Fibroblast of lung (primary cell): Measurements from ENCODE around the gene UBXN2A. TPM values are rescaled to one million over a fixed set of nuclear protein-coding genes. Genes with fewer than 3 reads are reported as not detected.

Experiments
- DNase-seq, 2 donors: peaks; one replicate each; pipeline versions ENCODE4 v3.0.0 to v3.0.0-alpha.2; 2010; ENCODE audit warnings: low read depth in 2 of 2
- H2AFZ ChIP-seq: 2 replicates; pipeline ENCODE4 v1.5.1; 2012; ENCODE audit warnings: low read length, control low read depth, inconsistent platforms
- H3K27ac ChIP-seq: 2 replicates; pipeline ENCODE4 v1.5.1; 2011; ENCODE audit warnings: low read length, control low read depth; ENCODE audit not compliant: insufficient read depth
- H3K27me3 ChIP-seq: 2 replicates; pipeline ENCODE4 v1.5.1; 2011; ENCODE audit warnings: mild to moderate bottlenecking, low read length; ENCODE audit not compliant: control insufficient read depth, insufficient read depth
- H3K36me3 ChIP-seq: 2 replicates; pipeline ENCODE4 v1.5.1; 2011; ENCODE audit warnings: low read length; ENCODE audit not compliant: control insufficient read depth, insufficient read depth
- H3K4me1 ChIP-seq: 2 replicates; pipeline ENCODE4 v1.5.1; 2011; ENCODE audit warnings: low read length; ENCODE audit not compliant: control insufficient read depth, insufficient read depth; ENCODE audit errors: extremely low read depth
- H3K4me2 ChIP-seq: 2 replicates; pipeline ENCODE4 v1.5.1; 2011; ENCODE audit warnings: low read length, control low read depth; ENCODE audit not compliant: insufficient read depth; ENCODE audit errors: extremely low read depth
- H3K4me3 ChIP-seq, 4 experiments: fragments of 200-600 bp in 1 of 4; sonication (generic) in 1 of 4; replicated peaks in 1 of 4; 2 replicates each; pipeline ENCODE4 v1.5.1; 2011 to 2016; ENCODE audit warnings: low read length in 4 of 4, low read depth in 3 of 4, mild to moderate bottlenecking in 3 of 4, control low read depth in 2 of 4, inconsistent platforms in 1 of 4, mixed read lengths in 1 of 4; ENCODE audit not compliant: insufficient read depth in 1 of 4; ENCODE audit errors: control extremely low read depth in 1 of 4
- H3K79me2 ChIP-seq: 2 replicates; pipeline ENCODE4 v1.5.1; 2012; ENCODE audit warnings: mild to moderate bottlenecking, low read length, inconsistent platforms; ENCODE audit not compliant: control insufficient read depth, insufficient read depth
- H3K9ac ChIP-seq: 2 replicates; pipeline ENCODE4 v1.5.1; 2011; ENCODE audit warnings: mild to moderate bottlenecking, low read length, control low read depth; ENCODE audit not compliant: insufficient read depth
- H3K9me3 ChIP-seq: 2 replicates; pipeline ENCODE4 v1.5.1; 2012; ENCODE audit warnings: low read depth, low read length; ENCODE audit not compliant: control insufficient read depth, insufficient read depth
- H4K20me1 ChIP-seq: 2 replicates; pipeline ENCODE4 v1.5.1; 2011; ENCODE audit warnings: low read length; ENCODE audit not compliant: control insufficient read depth, insufficient read depth; ENCODE audit errors: extremely low read depth
- EZH2 ChIP-seq: IDR thresholded peaks from 2 replicates; pipeline ENCODE4 v1.5.1; 2012; ENCODE audit warnings: low read length, control low read depth, mild to moderate bottlenecking; ENCODE audit errors: missing control alignments
- polyA plus RNA-seq, 2 donors: library from polyadenylated mRNA; depleted of rRNA in 1 of 2; stranded (reverse) in 1 of 2; unstranded in 1 of 2; fragments of >200 nt; gene quantifications; 2 replicates each; pipeline ENCODE4 v1.2.1, GENCODE V29; 2011 to 2012; ENCODE audit warnings: missing spikeins in 1 of 2
- total RNA-seq: library from RNA; depleted of rRNA; stranded (reverse); fragments of >200 nt; gene quantifications from 2 replicates; pipeline ENCODE4 v1.2.1, GENCODE V29; 2014
- TF ChIP-seq, protein P1 (sequence below), 2 donors: IDR thresholded peaks in 1 of 2; conservative IDR thresholded peaks in 1 of 2; 1 replicate in 1 of 2; 2 replicates in 1 of 2; pipeline ENCODE4 v1.5.1; 2011 to 2012; ENCODE audit warnings: low read length in 2 of 2, control low read depth in 1 of 2, inconsistent platforms in 1 of 2, low read depth in 1 of 2, mild to moderate bottlenecking in 1 of 2

The UBXN2A gene
- total and polyA plus RNA-seq, 2 donors (not counting 1 experiment from before 2014, with no cell fraction given), result 12.8 to 12.9 TPM

DNA sequence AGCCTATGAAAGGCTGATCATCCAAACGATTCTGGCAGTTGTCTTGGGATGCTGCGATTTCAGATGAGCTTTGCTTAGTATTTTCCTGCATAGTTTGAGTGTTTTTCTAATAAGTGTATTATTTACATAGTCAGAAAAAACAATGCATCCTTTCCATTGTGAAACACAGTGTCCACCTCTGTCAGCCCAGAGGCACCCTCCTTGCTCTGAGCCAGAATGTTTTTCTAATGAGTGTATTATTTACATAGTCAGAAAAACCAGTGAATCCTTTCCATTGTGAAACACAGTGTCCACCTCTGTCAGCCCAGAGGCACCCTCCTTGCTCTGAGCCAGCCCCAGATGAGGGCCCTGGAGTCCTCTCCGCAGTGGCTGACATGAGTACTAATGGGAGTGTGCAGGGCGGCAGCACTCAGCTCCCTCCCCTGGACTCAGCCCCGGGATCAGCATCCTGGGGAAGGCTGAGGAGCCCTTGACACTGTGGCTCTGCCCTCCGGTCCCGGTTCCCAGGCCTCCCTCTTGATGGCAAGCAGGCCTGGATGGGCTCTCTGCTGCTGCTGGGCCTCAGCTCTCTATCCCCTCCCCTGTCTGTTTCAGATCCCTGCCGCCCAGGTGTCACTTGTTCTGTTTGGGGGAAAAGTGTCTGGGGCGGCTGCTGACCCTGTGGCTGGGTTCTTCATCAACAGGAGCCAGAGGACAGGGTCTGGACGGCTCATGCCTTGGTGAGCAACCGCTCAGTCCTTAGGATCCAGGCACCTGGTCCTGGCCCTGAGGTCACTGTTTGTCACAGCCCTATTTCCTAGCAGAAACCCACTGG is 75.5 kb downstream of the UBXN2A start:
- H3K27me3 ChIP-seq, result peaks cover 3% of the 10 kb centered on the region
- H3K9me3 ChIP-seq, result no peaks in the 10 kb centered on the region
- H3K4me3 ChIP-seq, result no peak overlapping the region
- H3K4me2 ChIP-seq, result peak overlapping the region; percentile 35
- H3K36me3 ChIP-seq, result no peaks in the 10 kb centered on the region
- H3K79me2 ChIP-seq, result no peaks in the 10 kb centered on the region
- no peak for TF ChIP-seq EZH2
- TF ChIP-seq, protein P1, sequence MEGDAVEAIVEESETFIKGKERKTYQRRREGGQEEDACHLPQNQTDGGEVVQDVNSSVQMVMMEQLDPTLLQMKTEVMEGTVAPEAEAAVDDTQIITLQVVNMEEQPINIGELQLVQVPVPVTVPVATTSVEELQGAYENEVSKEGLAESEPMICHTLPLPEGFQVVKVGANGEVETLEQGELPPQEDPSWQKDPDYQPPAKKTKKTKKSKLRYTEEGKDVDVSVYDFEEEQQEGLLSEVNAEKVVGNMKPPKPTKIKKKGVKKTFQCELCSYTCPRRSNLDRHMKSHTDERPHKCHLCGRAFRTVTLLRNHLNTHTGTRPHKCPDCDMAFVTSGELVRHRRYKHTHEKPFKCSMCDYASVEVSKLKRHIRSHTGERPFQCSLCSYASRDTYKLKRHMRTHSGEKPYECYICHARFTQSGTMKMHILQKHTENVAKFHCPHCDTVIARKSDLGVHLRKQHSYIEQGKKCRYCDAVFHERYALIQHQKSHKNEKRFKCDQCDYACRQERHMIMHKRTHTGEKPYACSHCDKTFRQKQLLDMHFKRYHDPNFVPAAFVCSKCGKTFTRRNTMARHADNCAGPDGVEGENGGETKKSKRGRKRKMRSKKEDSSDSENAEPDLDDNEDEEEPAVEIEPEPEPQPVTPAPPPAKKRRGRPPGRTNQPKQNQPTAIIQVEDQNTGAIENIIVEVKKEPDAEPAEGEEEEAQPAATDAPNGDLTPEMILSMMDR (conservative IDR thresholded peaks at IDR 0.05 in 1 of 2, IDR thresholded peaks at IDR 0.05 in 1 of 2; ENCODE audit: low read depth in 1 of 2, low read length in 2 of 2), result no peak
- peak overlapping the region; percentile 4 for H2AFZ ChIP-seq
- H4K20me1 ChIP-seq, result no peaks in the 10 kb centered on the region
- peak overlapping the region; percentile 31 for H3K27ac ChIP-seq
- peak; percentile 49 to 72 for DNase-seq
- H3K9ac ChIP-seq, result no peak overlapping the region
- peaks cover 6% of the 10 kb centered on the region for H3K4me1 ChIP-seq

DNA sequence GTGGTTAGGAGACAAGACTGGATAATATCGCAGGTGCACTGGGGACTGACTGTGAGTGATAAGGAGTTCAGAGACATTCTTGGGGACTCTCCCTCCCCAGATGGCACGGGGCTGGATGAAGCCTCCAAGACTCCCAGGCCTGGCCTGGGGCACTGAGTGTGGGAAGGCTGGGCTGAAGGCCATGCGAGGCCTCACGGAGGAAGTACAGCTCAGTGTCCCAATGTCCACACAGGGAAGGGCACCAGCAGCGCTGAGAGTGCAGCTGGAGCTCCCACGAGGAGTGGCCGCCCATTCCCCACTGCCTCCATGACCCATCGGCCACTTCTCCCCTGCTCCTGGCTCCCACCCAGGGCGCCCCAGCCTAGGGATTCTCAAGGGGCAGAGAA is 76.1 kb downstream of the UBXN2A start:
- no peak overlapping the region for H2AFZ ChIP-seq
- H3K36me3 ChIP-seq, result no peaks in the 10 kb centered on the region
- no peak overlapping the region for H3K4me3 ChIP-seq
- DNase-seq, result no peak
- no peaks in the 10 kb centered on the region for H3K9me3 ChIP-seq
- H3K4me2 ChIP-seq, result no peak overlapping the region
- peak overlapping the region; percentile 31 for H3K27ac ChIP-seq
- no peaks in the 10 kb centered on the region for H4K20me1 ChIP-seq
- peaks cover 6% of the 10 kb centered on the region for H3K4me1 ChIP-seq
- H3K79me2 ChIP-seq, result no peaks in the 10 kb centered on the region
- H3K27me3 ChIP-seq, result peaks cover 2% of the 10 kb centered on the region
- TF ChIP-seq, protein P1 (conservative IDR thresholded peaks at IDR 0.05 in 1 of 2, IDR thresholded peaks at IDR 0.05 in 1 of 2; ENCODE audit: low read depth in 1 of 2, low read length in 2 of 2), result no peak
- TF ChIP-seq EZH2, result no peak
- no peak overlapping the region for H3K9ac ChIP-seq

DNA sequence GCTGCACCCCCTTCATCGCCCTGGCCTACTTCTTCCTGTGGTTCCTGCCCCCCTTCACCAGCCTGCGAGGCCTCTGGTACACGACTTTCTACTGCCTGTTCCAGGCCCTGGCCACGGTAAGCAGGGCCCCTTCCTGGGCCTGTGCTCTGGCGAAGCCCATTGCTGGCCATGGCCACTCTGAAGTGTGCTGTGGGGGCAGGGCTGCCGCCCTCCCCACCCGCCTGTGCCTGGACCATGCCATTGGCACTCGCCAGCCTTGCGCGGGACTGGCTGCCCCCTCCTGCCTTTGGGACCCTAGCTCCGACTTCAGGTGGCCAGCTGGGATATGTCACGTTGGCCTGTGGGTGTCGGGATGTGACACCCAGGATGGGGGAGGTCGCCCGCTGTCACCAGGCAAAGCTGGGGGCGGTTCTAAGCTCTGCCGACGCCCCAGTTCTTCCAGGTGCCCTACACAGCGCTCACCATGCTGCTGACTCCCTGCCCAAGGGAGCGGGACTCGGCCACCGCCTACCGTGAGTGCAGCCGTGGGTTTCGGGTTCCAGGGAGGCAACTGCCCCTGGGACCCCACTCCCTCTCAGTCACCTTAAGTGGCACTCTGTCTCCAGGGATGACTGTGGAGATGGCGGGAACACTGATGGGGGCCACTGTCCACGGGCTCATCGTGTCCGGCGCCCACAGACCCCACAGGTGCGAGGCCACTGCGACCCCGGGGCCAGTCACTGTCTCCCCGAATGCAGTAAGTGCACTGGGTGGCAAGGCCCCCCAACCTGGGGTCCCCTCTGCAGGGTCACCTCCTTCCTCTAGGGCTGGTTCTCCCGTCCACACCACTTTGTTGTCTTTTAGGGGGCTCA is 76.8 kb downstream of the UBXN2A start:
- DNase-seq, result no peak
- Histone ChIP-seq H2AFZ (no peak overlapping the region), H3K4me3 (no peak overlapping the region), H3K79me2 (no peaks in the 10 kb centered on the region), H3K36me3 (no peaks in the 10 kb centered on the region), H4K20me1 (no peaks in the 10 kb centered on the region), H3K9ac (no peak overlapping the region), H3K9me3 (no peaks in the 10 kb centered on the region), H3K27me3 (no peaks in the 10 kb centered on the region), H3K4me2 (no peak overlapping the region), H3K4me1 (peaks cover 6% of the 10 kb centered on the region), H3K27ac (no peak overlapping the region)
- TF ChIP-seq EZH2, result no peak
- TF ChIP-seq, protein P1 (conservative IDR thresholded peaks at IDR 0.05 in 1 of 2, IDR thresholded peaks at IDR 0.05 in 1 of 2; ENCODE audit: low read depth in 1 of 2, low read length in 2 of 2), result no peak
